Hematopoietic multipotent progenitor cell treated with erythropoietin and hydrocortisone succinate and interleukin-3 and kit ligand, for 17 days (in vitro differentiated cells): ENCODE measurements around the gene FADS2.
A peak's percentile ranks its signal among the peaks of the same experiment; 100 is the strongest.
"Not testable (repeated sequence)": the region's sequence is repeated elsewhere in the genome, so short reads cannot be mapped to it uniquely, and the experiment has no call there.

Source experiments
- DNase-seq: peaks from one replicate; pipeline ENCODE4 v3.0.0-alpha.2; 2015; ENCODE audit warnings: low spot score

FADS2 gene

DNA sequence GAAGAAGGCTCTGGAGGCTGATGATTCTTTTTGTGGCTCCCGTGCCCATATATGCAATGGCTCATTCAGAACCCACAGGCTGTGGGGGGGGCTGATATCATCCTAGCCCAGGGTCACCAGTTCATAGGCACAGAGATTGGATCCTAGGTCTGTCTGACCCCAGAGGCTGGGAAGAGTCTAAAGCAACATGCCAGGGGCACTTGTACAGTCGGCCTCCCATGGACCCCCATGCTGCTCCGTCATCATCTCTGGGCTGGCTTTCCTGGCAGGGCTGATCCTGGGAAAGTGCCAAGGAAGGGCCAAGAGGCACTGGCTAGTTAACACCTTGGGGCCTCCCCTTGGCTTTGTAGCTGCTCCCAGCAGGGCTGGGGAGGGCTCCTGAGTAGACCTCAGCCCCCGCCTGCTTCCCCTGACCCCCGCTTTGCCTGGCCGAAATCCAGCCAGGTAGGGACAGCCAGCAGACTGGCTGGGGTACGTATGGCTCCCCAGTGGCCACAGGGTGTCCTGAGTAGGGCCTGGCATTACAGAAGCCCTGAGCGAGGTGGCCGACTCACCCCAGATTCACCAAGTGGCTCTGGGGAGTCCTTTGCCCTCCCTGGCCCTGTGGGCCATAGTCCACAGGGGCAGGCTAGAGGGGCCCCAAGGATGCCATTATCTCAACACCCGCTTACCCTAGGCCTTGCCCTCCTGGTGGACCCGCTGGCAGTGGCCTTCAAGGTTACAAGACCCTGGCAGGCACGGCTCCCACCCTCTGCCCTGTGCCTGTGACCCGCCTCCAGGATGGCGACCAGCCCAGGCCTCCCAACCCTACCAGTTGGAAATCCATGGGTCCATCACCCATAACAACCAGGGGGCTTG lies 40.7 kb downstream of the FADS2 start:
- DNase-seq = no peak

DNA sequence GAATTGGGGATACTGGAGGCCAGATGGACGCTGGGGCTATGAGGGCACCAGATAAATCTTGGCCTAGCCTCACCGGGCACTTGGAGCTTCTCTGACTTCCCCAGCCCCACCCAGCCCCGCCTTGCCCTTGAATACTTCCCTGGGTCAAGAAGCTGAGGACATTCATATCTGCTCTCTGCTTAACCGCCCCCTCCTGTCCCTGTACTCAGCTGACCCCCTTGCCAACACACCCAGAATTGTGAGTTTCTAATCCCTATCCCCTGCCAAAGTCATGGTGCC lies 41.3 kb downstream of the FADS2 start:
- DNase-seq = no peak

DNA sequence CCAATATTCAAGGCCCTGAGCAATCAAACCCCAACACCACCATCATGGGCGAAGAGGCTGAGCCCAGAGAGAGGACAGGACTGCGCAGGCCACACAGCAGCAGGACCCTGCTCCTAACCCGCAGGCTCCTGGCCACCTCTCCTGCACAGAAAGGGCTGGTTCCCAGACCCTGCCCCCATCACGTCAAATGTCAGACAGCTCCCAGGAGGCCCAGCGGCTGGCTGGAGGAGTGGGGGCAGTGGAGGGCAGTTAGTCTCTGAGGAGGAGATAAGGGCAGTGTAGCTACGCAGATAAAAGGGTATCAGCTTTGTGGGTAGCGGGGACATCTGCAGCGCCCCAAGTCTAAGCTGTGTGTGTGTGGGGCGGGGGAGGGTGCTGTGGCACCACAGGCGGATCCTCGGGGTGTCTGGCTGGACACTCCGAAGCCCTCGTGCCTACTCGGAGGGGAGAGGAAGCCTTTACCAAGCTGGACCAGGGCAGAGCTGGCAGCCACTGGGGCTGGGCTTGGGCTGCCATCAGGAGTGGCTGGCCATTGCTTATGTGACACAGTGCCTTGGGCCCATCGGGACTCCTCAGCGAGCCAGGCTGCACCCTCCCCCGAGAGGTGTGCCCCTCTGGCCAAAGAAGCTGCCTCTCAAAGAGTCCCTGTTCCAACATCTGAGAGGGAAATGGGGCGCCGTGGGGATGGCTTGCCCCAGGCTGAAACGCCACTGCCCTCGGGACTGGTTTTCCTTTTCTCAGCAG lies 41.8 kb downstream of the FADS2 start:
- peak; percentile 55 for DNase-seq

DNA sequence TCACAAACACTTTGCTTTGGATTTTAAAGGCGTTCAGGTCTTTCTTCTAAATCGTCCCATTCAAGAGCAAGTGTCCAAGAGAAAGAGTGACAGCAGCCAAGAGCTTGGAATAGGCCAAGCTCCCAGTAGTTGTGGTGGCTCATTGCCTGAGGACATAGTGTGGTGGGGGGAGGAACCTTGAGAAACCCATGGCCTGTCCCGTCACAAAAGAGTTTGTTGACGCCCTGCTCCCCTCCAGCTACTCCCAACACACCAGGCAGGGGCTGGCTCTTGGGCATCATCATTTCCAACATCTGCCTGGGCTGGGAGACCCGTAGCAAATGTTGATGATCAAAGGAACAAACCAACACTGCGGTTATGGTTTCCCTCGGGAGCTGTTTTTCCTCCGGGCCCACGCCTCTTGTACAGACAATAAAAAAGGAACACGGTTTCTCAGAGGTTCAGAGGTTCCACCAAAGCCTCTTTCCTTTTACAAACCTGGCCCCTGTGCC lies 42.5 kb downstream of the FADS2 start:
- no peak for DNase-seq

DNA sequence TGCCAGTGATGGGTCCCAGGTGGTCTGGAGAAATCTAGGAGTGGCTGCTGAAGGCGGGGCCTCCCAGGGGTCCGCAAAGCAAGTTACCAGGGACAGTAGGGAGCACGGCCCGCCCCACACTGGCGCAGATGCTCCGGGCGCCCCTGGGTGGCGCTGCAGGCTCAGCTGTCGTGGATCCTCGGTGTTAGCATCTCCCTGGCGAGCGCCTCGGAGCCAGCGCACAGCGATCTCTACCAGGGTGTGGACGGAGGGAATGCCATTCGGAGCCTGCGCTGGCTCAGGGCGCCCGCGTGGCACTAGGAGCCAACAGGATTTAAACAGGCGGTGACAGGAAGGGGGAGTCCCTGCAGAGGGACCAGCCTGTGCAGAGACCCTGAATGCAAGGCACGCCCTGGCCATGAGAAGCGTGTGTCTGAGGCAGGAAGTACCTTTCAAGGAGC lies 43.1 kb downstream of the FADS2 start:
- DNase-seq = peak; percentile 78

DNA sequence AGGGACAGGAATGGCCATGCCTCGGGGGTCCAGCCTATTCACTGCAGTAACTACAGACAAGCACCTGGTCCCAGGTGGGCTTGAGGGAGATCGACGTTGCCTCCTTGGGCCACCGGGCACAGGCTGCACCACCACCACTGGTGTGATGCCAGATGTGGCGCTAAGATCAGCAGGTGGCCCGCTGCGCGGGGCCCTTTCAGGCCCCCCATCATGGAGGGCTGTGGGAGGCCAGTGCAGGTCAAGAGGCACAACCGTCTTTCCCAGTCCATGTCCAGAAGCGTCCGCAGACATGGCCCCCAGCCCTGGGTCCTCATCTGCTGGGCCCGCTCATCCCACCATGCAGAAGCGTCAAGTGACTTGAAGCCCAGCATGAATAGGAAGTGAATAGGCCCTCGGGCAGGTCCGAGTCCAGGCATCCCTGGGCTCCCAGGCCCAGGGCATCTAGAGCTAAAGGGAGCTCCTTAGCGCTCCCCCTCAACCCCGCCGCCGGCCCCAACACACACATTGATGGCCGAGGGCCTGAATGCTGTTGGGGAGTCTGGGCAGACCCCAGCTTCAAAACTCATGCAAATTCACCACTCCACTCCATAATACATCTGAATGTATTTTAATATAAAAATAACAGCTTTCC lies 45.0 kb downstream of the FADS2 start:
- no peak for DNase-seq

DNA sequence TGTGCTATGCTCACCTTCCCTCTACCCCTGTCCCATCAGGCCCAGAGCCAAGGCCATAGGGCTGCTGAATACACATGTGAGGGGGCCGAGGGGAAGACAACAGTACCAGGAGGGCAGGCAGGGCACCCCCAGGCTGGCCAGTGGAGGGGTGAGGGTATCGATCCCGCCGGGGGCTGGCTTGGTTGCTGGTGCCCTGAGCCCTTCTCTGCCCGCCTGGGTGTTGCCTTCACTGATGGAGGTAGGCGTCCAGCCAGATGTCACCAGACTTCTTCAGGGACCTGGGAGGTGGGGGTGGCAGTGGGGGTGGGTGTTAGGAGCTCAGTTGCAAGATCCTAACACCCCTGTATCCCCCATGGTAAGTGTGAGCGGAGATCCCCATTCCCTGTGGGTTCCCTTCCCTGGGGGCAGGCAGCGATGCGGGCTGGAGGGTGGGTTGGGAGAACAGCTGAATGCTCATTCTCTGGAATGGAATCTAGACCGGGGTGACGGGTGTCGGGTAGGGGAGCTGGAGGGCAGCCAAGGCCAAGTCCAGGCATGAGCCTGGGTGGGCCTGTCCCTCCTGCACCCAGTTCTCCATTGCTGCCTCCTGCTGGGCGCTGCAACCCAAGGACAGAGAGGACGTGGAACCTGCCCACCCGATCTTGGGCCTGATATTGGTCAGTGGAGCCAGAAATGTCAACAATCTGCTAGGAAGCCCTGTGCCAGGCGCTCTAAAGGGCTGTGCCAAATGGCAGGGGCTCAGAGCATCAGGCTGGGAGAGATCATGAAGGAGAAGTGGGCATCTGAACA lies 45.7 kb downstream of the FADS2 start:
- DNase-seq = no peak

DNA sequence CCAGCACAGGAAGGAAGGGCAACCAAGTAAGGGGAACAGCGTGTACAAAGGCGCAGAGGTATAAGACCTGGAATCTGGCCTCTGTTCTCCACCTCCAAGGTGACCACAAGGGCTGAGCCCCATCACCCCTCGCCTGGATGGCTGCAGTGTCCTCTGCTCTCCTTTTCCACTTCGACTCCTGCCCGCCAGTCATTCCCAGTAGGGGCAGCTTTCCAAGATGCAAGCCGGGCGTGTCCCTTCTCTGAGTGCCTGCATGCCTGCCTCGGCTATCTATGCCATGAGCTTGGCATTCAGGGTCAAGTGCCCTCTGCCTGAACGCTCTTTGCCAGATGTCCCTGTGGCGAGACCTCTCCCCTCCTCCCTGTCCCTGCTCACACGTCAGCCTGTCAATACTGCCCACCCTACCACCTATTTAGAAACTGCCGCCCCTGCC lies 46.3 kb downstream of the FADS2 start:
- no peak for DNase-seq

DNA sequence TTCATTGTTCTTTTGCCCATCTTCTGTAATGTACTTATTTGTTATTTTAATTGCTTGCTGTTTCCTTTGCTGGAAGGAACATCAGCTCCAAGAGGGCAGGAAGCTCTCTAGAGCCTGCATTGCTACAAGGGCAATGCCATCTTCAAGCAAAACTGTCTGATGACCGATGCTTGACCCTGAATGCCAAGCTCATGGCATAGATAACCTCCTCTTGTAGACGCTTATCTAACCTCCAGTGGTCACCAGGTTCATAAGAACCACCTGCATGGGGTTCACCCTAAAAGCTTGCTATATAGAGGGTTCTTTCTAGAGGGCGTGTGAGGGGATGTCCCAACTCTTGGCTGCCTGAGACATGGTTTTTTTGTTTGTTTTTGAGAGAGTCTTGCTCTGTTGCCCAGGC lies 46.8 kb downstream of the FADS2 start:
- no peak for DNase-seq

DNA sequence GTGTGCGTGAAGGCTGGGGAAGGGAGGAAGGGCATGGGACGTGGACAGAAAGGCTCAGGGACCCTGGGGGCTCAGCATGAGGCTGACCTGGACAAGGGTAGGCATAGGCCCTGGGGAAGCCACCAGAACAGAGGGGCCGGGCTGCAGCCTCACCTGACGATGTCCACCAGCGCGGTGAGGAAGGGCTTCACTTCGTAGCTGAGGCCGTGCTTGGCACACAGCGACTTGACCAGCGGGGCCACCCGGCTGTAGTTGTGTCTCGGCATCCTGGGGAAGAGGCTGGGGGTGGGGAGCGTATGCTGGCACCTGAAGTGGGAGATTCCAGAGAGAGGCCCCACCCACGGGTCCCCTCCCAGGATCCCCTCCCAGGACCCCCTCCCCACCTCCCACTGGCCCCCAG lies 47.6 kb downstream of the FADS2 start:
- no peak for DNase-seq

DNA sequence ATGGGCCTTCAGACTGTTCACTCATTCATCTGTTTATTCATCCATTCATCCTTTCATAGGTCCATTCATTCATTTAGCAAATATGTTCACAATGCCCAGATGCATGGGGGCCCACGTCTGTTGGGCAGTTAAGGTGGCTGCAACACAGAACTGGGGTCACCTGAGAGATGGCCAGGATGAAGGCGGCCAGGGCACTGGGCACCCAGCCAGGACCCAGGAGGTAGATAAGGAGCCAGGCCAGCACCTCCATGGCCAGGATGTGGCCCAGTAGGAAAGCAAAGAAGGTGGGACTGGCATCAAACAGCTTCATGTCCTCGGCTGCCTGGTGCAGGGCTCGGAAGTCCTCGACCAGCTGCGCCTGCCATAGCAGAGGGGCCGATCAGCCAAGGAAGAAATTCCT lies 51.1 kb downstream of the FADS2 start:
- no peak for DNase-seq

DNA sequence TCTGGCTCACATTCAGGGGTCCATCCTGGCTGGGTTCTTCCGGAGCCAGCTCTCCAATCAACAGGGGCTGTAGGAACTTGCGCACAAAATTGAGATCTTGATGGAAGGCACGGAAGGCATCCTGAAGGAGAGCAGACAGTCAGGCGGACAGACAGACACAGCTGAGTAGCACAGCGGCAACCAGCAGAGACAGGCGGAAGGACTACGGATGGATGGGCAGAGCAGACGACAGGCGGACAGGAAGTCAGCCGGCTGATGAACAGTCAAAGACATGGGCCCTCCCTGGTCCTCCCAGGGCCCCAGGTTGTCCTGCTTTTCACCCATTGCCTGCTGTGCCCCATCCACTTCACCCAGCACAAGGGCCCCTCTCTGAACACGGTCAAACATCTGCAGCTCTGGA lies 51.9 kb downstream of the FADS2 start:
- DNase-seq = no peak

DNA sequence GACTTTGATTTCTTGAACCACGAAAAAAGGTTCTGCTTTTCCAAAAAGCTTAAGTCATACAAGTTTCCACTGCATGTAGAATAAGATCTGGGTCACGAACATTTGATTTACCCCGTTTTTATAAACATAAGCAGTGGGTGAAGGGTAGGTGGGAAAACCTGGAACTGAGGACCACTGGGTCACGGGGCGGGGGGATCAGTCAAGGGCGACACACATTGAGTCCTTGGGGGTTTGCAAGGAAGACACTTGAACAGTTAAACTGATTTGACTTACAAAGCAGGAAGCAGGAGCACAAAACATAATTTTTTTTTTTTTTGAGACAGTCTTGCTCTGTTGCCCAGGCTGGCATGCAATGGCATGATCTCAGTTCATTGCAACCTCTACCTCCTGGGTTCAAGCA lies 52.4 kb downstream of the FADS2 start:
- DNase-seq = no peak

DNA sequence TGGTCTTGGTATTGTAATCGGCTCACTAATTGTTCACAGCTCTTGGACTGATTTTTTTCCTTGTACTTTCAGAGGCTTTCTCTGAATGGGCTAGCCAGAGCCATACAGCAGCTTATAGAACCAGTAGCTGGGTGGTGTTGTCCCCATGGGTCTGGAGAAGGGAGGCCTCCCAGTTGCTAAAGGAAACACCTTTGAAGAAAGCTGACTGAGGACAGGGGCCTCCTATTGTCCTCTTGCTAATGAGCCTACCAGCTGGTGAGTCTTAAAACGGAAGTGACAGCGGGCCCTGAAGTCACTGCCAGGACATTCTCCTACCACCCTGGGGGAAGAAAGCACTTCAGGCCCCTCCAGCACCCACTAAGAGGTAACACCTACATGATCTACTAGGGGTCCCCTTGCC lies 53.3 kb downstream of the FADS2 start:
- no peak for DNase-seq

DNA sequence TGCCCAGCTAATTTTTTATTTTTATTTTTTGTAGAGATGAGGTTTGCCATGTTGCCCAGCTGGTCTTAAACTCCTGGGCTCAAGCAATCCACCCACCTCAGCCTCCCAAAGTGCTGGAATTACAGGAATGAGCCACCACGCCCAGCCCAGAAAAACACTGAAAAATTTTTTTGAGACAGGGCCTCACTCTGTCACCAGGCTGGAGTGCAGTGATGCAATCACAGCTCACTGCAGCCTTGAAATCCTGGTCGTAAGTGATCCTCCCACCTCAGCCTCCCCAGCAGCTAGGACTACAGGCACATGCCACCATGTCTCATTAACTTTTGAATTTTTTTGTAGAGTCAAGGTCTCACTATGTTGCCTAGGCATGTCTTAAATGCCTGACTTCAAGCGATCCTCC lies 54.2 kb downstream of the FADS2 start:
- not testable (repeated sequence) for DNase-seq

DNA sequence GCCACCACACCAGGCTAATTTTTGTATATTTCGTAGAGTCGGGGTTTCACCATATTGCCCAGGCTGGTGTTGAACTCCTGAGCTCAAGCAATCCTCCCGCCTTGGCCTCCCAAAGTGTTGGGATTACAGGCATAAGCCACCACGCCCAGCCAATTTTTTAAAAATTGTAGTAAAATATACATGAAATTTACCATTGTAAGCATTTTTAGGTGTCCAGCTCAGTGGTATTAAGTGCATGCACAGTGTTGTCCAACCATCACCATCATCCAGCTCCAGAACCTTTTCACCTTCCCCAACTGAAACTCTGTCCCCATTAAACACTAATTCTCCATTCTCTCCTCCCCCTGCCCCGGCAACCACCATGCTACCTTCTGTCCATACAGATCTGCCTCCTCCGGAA lies 54.8 kb downstream of the FADS2 start:
- DNase-seq = no peak

DNA sequence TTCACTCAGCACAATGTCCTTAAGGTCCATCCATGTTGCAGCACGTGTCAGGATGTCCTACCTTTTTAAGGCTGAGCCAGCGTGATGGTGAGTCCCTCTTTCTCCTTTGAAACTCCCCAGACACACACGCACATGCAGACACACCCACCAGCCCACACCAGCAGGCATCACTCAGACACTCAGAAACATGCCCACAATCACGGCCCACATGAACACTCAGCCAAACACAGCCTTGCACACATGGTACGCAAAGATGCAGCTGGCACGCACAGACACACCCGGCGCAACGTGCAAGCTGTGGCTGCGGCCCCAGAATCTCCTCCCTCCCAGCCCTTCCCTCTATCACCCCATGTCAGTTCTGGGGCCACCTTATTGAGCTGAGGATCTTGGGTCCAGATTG lies 55.2 kb downstream of the FADS2 start:
- no peak for DNase-seq

DNA sequence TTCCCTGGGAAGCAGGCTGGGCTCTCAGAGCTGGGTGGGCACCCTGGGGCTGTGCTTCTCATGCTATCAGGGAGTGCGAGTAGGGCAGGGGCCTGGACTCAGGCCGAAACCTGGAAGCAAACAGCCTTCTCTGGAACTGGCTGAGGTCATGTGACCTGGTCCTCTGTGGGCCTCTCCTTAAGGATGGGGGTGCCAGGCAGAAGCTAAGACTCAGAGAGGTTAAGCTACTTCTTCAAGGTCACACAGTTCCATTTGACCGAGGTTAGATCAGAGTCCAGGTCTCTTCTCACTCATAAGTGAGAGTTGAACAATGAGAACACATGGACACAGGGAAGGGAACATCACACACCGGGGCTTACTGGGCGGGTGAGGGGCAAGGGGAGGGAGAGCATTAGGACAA lies 55.8 kb downstream of the FADS2 start:
- no peak for DNase-seq

DNA sequence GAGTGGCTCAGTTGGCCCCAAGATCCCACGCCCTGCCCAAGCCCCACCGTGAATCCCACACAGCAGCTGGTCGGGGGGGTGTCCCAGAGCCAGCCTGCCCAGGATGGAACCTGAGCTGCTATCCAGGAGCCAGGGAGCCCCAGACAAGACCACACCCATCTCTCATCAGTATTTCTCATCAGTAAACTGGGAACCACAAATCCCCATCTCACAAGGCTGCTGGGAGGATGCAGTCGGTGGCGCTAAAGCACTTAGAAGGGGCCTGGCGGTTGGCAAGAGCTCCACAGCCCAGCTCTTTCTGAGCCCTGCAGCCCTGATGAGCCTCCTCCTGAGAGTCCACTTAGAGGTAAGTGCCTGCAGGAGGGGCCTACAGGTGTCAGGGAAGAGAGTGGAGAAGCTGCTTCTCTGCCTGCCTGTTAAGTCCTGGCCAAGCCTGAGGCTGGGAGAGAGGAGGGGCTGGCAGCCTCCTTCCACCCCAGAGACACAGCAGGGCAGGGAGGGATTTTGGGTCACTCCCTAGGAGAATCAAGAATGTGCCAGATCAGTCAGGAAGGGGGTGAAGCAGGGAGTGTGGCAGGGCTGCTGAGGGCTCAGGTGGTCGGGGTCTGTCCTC lies 57.2 kb downstream of the FADS2 start:
- DNase-seq = no peak

DNA sequence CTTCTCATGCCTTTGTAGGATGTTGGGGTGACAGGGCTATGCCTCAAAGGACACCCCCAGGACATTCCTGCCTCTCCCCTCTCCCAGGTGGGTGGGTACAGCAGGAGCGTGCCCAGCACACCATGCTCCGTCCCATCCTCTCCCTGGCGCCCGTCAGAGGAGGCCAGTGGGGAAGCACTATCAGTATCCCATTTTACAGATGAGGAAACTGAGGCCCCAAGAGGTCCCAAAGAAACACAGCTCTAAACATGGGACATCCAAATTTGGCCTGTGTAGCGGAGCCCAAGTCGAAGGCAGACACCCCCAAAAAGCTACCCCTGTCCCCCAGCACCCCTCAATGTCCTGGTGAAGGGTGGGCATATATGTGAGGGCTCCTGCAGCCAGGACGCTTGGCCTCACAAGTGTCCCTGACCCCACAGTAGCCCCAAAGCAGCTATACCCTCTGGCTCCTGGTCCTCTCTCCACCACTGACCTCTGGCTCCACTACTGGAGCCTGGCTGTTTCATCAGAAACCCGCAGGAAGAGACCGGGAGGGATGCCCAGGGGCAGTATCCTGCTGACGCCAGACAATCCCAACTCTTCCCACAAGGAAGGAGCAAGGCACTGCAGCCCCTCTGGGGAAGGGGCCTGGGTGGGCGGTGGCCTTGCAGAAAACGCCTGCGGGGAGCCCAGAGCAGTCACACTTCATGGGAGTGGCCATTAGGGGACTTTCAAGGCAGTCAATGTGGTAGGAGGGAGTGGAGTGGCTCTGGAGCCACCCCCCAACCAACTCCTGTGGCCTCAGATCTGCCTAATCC lies 57.9 kb downstream of the FADS2 start:
- DNase-seq = no peak

DNA sequence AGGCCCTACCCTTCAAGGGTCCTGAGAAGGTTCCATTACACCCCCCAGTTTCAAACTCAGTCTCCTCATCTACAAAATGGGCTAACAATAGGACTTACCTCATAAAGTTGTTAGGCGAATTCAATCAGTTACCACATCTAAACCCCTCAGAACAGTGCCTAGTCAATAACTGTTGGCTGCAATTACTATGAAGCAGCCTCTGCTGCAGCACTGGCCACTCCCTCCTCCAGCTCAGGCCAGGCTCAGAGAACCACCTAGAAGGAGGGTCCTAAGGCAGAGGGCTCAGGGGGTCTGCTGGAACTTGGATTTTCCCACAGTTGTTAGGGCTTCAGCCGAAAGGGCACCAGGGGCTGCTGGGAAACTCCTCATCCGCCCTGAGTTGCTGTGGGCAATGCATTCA lies 58.5 kb downstream of the FADS2 start:
- DNase-seq = no peak
